HL-60 (cell line): Measurements from ENCODE around the gene IGFN1.

Experiments
- DNase-seq, 2 experiments: peaks; one replicate each; pipeline ENCODE4 v3.0.0-alpha.2; 2010 to 2020; ENCODE audit warnings: low read depth in 1 of 2, low spot score in 1 of 2
- H3K27ac ChIP-seq: fragments of 250-450 bp; sonication (Bioruptor Pico); replicated peaks from 2 replicates; pipeline ENCODE4 v1.5.1; 2020; ENCODE audit warnings: mild to moderate bottlenecking, moderate library complexity
- H3K27me3 ChIP-seq: fragments of 250-450 bp; sonication (Bioruptor Pico); 2 replicates; pipeline ENCODE4 v1.5.1; 2021; ENCODE audit warnings: mild to moderate bottlenecking, moderate library complexity; ENCODE audit not compliant: insufficient read depth, poor library complexity, severe bottlenecking
- H3K4me3 ChIP-seq: replicated peaks from 2 replicates; pipeline ENCODE4 v1.5.1; 2011; ENCODE audit warnings: mild to moderate bottlenecking, control low read depth, low read length; ENCODE audit not compliant: insufficient read depth
- GABPA ChIP-seq: IDR thresholded peaks from 2 replicates; pipeline ENCODE4 v1.6.1; 2012; ENCODE audit warnings: low read depth
- POLR2AphosphoS5 ChIP-seq: IDR thresholded peaks from 2 replicates; pipeline ENCODE4 v1.6.1; 2012; ENCODE audit warnings: low read depth
- SPI1 ChIP-seq: IDR thresholded peaks from 2 replicates; pipeline ENCODE4 v1.6.1; 2012; ENCODE audit warnings: low read depth, mild to moderate bottlenecking, borderline replicate concordance
- TF ChIP-seq, protein P1 (sequence below): IDR thresholded peaks from 2 replicates; pipeline ENCODE4 v1.6.1; 2012; ENCODE audit warnings: low read depth; ENCODE audit not compliant: insufficient replicate concordance
- TF ChIP-seq, protein P2 (sequence below): IDR thresholded peaks from one replicate; pipeline ENCODE4 v1.5.1; 2011; ENCODE audit warnings: low read length, control low read depth, inconsistent platforms; ENCODE audit not compliant: insufficient read depth

The IGFN1 gene

DNA sequence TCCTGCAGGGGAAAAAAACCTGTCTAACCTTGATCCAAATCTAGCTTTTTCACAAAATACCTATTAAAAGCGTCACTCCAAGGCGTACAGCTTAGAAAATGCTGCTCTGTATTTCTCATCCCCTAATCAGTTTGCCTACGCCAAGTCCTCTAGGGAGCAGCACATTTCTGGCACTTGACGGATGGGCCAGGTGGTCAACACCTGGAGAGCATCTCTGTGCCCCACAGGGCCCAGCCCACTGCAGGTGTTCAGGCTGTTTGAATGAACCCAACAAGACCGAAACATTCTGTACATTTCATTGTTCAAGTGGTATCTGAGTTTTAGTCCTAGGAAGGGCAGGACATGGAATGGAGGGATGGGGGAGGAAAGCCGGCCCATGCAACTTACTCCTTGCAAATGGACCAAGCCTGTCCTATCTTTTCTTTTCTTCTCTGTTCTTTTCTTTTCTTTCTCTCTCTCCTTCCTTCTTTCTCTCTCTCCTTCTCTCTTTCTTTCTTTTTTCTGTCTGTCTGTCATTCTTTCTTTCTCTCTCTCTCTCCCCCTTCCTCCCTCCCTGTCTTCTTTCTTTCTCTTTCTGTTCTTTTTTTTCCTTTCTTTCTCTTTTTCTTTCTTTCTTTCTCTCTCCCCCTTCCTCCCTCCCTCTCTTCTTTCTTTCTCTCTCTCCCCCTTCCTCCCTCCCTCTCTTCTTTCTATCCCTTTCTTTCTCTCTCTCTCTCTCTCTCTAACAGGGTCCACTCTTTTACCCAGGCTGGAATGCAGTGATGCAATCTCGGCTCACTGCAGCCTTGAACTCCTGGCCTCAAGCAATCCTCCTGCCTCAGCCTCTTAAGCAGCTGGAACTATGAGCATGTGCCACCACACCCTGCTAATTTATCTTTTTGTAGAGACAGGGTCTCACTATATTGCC is 29.1 kb downstream of the IGFN1 start:
- TF ChIP-seq SPI1: no peak
- no peak overlapping the region for H3K4me3 ChIP-seq
- H3K27me3 ChIP-seq: peaks cover 2% of the 10 kb centered on the region
- no peak overlapping the region for H3K27ac ChIP-seq
- DNase-seq: no peak

DNA sequence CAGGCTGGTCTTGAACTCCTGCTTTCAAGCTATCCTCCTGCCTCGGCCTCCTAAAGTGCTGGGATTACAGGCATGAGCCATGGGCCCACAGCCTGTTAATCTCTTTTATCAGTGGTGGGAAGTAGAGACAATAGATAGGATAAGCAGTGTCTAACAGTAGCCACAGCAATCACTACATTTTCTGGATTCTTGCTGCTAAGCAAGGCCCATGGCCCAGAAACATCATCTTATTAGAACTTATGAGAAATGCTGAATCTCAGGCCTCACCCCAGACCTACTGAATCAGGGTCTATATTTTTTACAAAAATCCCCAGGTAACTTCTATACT is 29.7 kb downstream of the IGFN1 start:
- Histone ChIP-seq H3K4me3 (no peak overlapping the region), H3K27ac (no peak overlapping the region), H3K27me3 (peaks cover 2% of the 10 kb centered on the region)
- no peak for DNase-seq
- TF ChIP-seq, protein P1, sequence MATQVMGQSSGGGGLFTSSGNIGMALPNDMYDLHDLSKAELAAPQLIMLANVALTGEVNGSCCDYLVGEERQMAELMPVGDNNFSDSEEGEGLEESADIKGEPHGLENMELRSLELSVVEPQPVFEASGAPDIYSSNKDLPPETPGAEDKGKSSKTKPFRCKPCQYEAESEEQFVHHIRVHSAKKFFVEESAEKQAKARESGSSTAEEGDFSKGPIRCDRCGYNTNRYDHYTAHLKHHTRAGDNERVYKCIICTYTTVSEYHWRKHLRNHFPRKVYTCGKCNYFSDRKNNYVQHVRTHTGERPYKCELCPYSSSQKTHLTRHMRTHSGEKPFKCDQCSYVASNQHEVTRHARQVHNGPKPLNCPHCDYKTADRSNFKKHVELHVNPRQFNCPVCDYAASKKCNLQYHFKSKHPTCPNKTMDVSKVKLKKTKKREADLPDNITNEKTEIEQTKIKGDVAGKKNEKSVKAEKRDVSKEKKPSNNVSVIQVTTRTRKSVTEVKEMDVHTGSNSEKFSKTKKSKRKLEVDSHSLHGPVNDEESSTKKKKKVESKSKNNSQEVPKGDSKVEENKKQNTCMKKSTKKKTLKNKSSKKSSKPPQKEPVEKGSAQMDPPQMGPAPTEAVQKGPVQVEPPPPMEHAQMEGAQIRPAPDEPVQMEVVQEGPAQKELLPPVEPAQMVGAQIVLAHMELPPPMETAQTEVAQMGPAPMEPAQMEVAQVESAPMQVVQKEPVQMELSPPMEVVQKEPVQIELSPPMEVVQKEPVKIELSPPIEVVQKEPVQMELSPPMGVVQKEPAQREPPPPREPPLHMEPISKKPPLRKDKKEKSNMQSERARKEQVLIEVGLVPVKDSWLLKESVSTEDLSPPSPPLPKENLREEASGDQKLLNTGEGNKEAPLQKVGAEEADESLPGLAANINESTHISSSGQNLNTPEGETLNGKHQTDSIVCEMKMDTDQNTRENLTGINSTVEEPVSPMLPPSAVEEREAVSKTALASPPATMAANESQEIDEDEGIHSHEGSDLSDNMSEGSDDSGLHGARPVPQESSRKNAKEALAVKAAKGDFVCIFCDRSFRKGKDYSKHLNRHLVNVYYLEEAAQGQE: no peak
- TF ChIP-seq, protein P2, sequence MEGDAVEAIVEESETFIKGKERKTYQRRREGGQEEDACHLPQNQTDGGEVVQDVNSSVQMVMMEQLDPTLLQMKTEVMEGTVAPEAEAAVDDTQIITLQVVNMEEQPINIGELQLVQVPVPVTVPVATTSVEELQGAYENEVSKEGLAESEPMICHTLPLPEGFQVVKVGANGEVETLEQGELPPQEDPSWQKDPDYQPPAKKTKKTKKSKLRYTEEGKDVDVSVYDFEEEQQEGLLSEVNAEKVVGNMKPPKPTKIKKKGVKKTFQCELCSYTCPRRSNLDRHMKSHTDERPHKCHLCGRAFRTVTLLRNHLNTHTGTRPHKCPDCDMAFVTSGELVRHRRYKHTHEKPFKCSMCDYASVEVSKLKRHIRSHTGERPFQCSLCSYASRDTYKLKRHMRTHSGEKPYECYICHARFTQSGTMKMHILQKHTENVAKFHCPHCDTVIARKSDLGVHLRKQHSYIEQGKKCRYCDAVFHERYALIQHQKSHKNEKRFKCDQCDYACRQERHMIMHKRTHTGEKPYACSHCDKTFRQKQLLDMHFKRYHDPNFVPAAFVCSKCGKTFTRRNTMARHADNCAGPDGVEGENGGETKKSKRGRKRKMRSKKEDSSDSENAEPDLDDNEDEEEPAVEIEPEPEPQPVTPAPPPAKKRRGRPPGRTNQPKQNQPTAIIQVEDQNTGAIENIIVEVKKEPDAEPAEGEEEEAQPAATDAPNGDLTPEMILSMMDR: no peak
- no peak for TF ChIP-seq POLR2AphosphoS5
- no peak for TF ChIP-seq GABPA
- TF ChIP-seq SPI1: no peak

DNA sequence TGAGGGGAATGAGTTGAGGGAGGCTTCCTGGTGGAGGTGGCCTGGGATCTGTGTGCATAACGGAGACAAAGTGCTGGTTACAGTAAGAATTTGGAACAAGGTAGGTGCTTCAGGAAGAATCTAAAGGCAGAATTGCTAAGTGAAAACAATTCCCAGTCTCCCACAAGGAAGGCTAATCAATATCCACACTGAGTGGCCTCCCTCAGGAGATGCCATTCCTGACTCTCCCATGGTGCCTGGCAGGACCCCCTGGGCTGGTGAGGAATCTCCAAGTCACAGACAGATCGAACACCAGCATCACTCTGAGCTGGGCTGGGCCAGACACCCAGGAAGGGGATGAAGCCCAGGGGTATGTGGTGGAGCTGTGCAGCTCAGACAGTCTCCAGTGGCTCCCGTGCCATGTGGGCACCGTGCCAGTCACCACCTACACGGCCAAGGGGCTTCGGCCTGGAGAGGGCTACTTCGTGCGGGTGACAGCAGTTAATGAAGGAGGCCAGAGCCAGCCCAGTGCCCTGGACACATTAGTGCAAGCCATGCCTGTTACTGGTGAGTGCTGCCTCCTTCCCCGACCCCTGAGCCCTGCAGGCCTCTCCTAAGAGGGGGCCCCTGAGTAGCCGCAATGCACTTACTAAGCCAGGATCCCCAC is 30.7 kb downstream of the IGFN1 start:
- Histone ChIP-seq H3K27ac (no peak overlapping the region), H3K4me3 (no peak overlapping the region), H3K27me3 (peaks cover 2% of the 10 kb centered on the region)
- TF ChIP-seq, protein P2: no peak
- TF ChIP-seq SPI1 (no peak), GABPA (no peak), POLR2AphosphoS5 (no peak)
- TF ChIP-seq, protein P1: no peak
- no peak for DNase-seq

DNA sequence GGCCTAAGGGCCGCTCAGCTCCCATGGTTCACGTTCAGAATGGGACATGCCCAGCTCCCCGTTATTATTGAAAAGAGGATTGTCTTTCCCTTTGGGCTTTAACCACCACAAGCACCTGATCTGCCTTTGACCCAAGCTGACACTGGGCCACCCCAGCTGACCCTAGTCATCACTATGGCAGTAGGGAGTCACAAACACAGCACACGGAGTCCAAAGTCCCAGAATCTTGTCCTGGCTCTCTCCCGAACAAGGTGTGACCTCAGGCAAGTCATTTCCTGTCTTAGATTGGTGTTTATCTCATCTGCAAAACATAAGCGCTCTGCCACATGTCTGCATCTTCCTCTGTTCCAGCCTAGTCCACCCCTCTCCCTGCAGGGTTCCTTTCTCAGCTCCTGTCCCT is 31.5 kb downstream of the IGFN1 start:
- Histone ChIP-seq H3K27me3 (peaks cover 2% of the 10 kb centered on the region), H3K27ac (no peak overlapping the region), H3K4me3 (no peak overlapping the region)
- DNase-seq: no peak
- TF ChIP-seq, protein P1: no peak
- TF ChIP-seq SPI1 (no peak), POLR2AphosphoS5 (no peak), GABPA (no peak)
- TF ChIP-seq, protein P2: no peak
